Measurements from ENCODE around the gene HTR7.

- no peak for TF ChIP-seq CTCF (conservative IDR thresholded peaks at IDR 0.05; ENCODE audit: low read depth, low read length)
- TF ChIP-seq EZH2 (IDR thresholded peaks at IDR 0.05; ENCODE audit: borderline replicate concordance, low read depth, low read length, poor library complexity, severe bottlenecking): no peak
These were observed 31.8 kb upstream of the HTR7 start for GRCh38 chr10:90889636-90890035.

Measured in A673 (cell line).